ENCODE results near the gene MYO7A.

- no peak for TF ChIP-seq CTCF (conservative IDR thresholded peaks at IDR 0.05; ENCODE audit: low read depth, low read length)
- TF ChIP-seq POLR2A (IDR thresholded peaks at IDR 0.05; ENCODE audit: low read depth, low read length) = no peak
- TF ChIP-seq BHLHE40 (IDR thresholded peaks at IDR 0.05; ENCODE audit: low read depth, low read length) = no peak
- TF ChIP-seq CEBPB (IDR thresholded peaks at IDR 0.05; ENCODE audit: low read depth, low read length) = no peak
- no peak for TF ChIP-seq RFX5 (IDR thresholded peaks at IDR 0.05; ENCODE audit: low read depth, low read length)
Observed at GRCh38 chr11:77090046-77090372, 38.0 kb upstream of the MYO7A start.
